H4 (cell line): ENCODE results near the gene STARD10. TPM values are rescaled to one million over a fixed set of nuclear protein-coding genes. Genes with fewer than 3 reads are reported as not detected.
A peak's percentile ranks its signal among the peaks of the same experiment; 100 is the strongest.

Experiments
- DNase-seq: peaks from one replicate; pipeline ENCODE4 v3.0.0-alpha.2; 2015; ENCODE audit warnings: low spot score
- total RNA-seq: library from RNA; depleted of rRNA; stranded (reverse); fragments of >200 nt; shearing (Covaris generic); gene quantifications from 2 replicates; pipeline ENCODE4 v1.2.3, GENCODE V29; 2014

Gene STARD10
- total RNA-seq, 1 experiment from 2014 or later: 25.1 TPM

DNA sequence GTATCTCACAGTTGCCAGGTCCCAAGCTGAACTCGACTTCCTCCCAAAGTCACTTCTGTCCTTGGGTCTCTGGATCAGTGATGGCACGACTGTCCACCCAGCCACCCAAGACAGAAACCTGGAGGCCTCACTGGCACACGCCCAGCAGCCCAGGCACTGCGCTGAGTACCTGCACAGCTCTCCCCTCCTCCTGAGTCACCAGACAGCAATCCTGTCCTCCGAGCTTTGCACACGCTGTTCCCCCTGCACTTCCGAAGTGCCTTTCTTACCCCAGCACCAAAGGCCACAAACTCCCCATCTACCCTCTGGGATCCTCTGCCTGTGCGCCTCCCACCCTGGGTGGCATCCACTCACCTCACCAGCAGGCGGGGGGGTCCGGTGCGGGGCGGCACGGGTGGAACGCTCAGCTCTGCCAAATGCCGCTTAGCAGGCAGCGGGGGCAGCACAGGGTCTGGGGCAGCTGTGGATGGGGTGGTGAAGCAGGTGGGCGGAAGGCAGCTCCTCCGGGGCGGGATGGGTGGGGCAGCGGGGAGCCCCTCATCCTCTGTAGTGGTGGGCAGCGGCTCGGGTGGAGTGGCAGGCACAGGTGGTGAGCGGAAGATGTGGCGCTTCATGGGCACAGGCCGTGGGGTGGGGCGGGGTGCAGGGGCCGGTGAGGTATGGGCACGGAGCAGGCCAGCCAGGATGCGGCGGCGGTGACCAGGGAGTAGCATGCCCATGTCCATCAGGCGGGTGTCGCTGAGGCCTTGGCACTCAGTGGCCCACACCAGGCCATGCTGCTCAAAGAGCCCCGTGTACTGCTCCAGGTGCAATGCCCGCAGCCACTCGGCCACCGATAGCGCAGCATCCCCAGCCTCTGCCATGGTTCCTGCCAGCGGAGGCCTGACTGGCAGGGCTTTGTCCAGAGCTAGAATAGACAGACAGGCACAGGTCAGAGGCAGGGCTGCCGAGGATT is 67.3 kb downstream of the STARD10 start:
- no peak for DNase-seq

DNA sequence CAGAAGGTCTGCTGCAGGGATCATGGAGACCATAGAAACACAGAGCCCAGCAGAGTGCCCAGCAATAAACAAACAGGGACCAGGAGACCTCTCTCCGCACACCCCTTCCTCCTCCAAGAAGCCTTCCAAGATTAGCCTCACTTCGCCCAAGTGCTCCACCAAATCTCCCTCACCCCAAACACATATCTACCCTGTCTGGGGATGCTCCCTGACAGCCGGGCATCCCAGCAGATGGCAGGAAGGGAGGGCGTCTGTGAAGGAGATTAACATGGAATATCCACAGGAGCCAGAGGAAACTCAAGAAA is 68.2 kb downstream of the STARD10 start:
- no peak for DNase-seq

DNA sequence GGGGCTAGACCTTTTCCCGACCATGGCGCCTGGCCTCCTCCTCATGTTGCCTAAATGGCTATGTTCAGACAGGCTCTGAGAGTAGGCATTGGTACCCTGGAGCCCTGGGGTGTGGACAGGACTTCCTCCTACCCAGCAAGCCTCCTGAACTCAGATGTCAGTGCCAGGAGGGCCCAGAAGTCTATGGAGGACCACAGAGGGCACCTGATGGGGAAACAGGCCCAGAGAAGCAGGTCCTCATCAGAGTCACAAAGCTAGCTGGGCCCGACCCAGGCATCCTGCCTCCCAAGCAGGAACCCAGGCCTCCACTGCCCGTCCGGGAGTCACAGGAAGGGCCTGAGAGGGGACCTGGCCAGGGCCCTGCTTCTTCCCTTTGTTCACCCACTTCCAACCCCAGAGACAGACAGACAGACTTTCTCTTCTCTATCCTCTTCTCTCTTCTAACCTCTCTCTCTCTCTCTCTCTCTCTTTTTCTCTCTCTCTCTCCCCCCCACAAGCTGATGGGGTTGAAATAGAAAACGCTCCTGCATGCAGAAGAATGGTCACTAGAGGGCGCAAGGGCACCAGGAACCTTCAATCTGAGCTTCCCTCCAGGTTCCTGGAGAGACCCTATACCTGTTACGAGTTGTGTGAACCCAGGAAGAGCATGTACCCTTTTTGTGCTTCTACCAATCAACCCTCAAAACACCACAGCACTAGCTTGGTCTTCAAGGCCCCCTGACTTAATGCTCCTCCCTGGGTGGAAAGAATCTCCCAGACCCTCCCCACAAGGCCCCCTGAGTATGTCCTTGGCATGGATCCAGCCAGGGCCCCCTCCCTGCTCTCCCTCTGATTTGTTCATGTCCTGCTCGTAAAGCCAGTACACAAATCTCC is 68.8 kb downstream of the STARD10 start:
- DNase-seq: peak; percentile 62

DNA sequence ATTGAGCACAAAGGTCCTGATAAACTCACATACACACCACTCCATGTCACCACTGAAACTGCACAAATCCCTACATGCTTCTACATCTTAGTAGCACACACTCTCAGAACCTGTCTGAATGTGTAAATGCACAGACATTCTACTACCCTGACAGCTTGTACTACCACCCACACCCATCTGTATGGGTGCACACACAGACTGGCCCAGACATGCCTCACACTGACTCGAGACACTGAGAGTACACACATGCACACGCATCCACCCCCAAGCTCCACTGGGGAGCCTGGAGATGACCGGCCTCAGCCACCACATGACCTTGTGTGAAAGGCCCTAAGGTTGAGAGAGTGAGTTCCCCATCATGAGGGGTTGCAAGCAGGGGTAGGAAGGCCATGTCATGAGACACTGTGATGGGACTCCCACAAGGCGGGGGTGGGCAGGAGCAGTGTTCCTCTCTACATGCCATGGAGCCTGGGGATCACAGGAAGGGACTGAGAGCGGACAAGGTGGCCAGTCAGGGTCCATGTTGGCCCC is 69.8 kb downstream of the STARD10 start:
- DNase-seq: no peak

DNA sequence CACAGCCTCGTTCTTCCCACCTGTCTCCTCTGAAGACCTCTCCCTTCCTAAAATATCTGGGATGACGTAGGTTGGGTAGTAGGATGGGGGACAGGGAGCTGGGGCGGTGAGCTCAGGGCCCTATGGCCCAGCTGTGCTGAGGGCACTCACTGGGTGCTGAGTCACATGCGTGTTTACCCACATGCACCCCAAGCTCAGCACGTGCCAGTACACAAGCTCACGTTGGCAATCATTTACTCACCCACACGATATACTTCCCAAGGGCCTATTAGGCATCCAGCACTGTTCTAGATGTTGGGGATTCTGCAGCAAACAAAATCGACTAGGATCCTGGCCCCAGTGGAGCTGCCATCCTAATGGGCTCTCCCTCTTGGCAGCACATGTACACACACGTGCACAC is 70.3 kb downstream of the STARD10 start:
- DNase-seq: no peak

DNA sequence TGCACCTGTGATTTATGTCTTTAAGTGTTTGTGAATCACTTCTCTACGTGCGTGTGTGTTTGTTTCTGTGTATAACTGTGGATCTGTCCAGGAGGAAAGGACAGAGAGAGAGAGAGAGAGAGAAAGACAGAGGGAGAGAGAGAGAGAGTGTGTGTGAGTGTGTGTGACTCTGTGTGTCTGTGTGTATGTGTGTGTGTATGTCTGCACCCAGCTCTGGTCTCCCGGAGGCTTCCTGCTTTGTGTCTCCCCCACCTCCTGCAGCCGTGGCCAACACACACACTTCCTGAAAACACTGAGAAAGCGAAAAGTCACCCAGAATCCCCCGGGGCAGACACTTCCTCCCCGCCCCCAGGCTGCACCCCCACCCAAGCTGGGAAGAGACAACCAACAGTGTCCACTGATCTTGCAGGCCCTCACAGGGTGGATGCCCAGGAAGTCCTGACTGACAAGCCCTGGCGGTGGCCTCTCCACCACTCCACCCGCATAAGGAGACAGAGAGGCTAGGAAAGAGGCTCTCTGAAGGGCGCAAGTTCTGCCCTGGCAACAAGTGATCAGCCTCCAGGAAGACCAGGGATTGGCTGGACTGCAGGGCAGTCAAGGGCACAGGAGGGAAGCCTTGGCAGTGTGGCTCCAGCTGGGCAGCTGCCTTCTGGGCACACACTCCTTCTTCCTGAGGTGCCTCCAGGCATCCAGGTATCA is 71.6 kb downstream of the STARD10 start:
- peak; percentile 78 for DNase-seq

DNA sequence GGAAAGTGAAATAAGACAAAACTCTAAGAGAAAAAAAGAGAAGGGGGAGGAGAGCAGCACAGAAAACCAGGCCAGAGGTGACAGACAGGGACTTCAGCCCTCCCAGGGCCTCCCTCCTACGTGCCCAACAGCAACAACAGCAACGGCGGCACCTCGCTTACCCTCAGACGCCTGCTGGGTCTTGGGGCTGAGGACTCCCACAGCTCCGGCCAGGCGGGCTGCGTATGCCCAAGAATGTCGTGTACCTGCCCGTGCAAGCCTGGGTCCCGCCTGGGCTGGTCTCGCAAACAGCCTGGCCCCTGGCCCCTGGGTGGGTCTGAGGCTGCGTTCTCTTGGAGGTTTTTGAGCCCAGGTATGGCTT is 72.2 kb downstream of the STARD10 start:
- no peak for DNase-seq

DNA sequence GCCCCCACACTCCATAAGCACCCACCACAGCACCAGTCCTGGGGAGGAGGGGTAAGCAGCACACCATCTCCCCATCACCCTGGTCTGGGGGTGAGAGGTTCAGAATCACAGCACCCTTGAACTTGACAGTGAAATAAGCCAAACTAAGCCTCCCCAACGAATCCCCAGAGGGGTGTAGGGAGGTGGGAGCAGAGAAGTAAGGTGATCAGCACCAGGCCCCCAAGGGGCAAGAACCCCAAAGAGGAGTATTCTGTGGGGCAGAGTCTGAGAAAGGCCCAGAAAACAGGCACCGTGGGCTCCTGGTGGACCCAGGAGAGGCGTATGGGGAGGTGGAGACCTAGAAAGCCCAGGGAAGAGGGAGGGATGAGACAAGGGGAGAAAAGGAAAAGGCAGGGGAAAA is 72.6 kb downstream of the STARD10 start:
- DNase-seq: no peak

DNA sequence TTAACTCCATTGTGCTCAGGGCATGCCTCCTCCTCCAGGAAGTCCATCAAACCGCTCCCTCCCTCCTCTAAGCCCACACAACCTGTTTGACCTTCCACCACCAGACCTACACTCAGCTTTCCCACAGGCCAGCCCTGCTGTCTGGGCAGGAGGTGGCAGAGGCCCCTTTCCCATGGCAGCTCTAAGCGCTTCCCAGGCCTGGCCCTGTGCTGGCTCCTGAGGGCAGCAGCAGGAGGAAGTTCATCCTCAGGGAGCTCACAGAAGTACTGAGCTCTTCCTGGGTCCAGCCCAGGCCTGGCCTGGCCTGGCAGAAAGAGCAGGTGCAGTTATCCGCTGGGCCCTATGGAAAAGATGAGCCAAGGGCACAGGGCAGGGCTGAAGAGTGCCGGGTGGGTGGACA is 73.1 kb downstream of the STARD10 start:
- no peak for DNase-seq

DNA sequence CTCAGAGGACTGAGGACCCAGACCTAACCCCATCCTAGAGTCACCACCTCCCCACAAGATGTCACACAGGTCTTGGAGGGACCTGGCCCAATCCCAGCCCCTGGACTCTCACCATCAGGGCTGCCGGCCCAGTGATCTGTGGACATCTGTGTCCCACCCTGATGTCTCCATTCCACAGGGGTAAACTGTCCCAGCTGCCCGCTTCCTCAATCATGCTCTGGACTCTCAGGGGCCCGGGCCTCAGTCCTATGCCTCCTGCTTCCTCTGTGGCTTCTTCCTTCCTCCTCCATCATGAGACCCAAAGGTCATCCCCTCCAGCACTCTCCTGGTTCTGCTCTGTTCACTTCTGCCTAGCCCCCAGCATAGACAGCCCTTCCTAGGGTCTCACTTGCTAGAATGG is 73.8 kb downstream of the STARD10 start:
- no peak for DNase-seq

DNA sequence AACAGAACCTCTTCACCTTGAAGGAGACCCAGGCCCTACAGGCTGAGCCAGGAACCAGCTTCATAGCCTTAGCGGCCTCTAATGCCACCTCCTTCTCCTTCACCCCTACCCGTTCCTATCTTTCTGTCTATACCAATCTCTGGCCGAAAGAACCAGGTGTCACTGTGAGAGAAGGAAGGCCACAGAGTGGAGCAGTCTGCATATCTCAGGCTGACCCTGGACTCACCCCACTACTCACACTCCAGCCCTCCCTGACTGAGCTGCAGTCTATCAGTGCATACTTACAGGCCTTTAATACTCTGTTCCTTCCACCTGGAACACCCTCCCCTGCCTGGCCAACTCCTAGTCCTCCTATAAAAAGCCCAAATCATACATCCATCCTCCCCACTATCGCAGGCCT is 74.3 kb downstream of the STARD10 start:
- no peak for DNase-seq

DNA sequence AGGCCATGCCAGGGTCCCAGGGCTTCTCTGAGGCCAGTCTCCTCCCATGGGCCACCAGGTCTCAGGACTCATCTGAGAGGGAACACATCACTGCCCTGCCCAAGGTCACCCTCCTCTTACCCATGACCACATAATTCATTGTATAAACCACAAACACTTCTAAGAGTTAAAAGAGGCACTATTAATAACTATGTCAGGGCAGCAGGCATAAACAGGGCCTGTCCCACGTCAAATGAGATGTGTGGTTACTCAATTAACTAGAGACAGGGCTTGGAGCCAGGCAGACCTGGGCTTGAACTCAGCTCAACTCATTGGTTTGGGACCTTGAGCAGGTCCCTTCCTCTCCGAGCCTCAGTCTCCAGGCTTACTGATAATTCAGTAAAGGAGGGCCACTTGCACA is 74.7 kb downstream of the STARD10 start:
- DNase-seq: no peak

DNA sequence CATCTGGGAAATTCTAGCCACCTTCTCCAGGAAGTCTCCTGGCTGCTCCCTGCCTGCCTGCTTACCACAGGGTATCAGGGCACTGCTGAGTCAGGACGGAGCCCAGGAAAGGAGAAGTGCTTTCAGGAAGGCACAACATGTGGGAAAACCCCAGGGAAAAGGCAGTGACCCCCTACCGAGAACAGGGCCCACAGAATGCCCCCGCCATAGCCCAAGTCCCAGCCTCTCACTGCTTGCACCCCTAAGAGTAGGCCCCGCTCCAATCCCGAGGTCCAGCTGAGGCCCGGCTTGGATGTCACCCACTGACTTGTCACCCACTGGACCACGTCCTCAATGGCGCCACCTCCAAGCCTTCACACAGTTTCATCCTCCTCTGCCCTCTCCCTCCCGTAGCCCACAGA is 75.7 kb downstream of the STARD10 start:
- DNase-seq: no peak

DNA sequence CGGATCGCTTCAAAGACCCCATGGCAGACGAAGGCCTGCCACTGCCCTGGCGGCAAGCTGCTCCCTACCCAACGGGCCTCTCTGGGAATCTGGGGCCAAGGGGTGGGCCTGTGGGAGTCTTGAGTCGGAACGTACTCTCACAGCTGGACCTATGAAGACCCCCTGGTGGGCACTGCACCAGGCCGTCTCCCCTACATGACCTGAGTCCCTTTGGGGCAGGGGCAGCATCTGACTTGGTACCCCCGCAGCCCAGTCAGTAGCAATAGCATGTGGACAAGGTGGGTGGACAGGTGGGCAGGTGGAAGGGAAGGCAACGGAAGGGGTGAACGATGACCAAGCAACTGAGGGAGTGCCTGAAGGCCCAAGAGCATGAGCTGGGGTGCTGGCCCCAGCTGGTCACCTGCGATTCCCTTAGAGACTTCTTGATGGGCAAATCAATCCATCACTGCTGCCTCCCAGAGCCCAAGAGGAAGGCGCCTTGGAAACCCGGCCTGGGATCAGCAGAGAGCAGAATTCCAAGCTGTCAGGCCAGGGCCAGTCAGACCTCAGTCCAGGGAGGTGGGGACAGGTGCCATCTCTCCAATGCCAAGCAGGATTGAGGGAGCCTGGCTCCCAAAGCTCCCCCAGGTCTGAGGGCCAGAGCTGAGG is 76.9 kb downstream of the STARD10 start:
- DNase-seq: no peak

DNA sequence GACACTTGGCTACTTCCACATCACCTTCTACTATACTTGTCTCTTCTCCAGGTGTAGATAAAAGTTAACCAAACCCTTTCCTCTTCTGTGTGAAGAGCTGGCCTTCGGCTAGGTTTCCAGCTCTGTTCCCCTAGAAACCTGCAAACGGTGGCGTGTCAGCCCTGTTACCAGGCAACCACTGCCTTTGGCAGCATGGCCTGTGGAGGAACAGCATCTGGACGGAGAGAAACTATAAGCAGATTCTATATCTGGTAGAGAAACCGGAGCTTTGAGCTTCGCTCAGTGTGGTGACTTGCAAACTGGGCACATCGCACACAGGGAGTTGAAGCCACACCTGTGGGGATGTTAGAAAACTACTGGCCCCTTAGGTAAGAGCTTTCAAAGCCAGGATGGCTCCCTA is 77.6 kb downstream of the STARD10 start:
- no peak for DNase-seq

DNA sequence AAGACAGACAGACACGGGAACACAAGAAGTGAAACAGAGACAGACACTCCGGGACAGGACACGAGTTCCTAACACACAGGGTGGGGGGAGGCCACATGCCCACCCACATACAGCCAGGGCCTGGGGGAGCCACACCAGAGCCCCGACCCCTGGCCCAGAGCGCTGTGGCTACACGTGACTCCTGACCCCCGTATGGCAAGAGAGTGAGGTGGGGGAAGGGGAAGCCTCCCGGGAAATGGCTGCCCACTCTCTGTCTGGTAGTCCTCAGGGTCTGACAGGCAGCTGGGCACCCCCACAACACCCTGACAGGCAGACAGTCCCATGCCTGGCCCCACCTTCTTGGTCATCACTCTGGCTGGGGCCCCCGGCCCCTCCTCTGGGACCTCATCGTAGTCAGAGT is 81.0 kb downstream of the STARD10 start:
- DNase-seq: no peak

DNA sequence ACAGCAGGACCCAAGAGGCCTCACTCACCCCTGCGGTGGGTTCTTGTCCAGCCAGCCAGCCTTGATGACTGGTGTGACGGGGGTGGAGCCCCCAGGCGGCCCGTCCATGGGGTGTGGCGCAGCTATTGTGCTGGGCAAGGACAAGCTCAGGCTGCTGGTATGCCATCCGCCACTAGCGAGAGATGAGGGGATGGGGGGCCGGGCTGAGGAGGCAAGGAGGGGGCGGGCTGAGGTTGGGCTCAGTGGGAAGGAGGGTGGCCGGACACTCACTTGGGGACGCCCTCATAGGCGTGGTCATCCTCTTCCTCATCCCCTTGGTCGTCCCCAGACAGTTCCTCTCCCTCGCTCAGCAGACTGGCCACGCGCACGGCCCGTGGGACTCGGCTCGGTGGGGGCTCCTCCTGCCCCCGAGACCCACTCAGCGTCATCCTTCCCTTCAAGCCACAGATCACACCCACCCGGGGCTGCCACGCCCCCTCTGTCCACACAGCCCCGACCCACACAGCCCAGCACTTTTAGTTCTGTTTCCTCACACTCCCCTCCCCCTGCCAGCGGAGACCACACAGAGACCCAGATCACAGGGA is 81.6 kb downstream of the STARD10 start:
- DNase-seq: no peak

DNA sequence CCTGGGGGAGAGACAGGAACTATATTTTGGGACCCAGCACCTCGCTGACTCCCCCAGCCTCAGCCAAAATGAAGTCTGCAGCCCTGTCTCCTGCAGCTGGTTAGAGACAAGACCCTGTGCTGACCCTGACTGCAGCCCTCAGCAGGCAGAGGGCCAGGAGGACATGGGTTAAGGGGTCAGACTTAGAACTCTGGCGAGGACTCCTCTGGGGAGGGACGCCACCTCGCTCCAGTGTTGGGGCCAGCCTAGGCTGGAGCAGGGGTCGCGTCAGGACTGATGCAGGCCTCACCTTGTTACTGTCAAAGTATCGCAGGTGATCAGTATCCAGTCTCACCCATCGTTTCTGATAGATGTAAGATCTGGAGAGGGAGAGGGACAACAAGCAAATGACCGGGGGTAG is 82.7 kb downstream of the STARD10 start:
- no peak for DNase-seq

DNA sequence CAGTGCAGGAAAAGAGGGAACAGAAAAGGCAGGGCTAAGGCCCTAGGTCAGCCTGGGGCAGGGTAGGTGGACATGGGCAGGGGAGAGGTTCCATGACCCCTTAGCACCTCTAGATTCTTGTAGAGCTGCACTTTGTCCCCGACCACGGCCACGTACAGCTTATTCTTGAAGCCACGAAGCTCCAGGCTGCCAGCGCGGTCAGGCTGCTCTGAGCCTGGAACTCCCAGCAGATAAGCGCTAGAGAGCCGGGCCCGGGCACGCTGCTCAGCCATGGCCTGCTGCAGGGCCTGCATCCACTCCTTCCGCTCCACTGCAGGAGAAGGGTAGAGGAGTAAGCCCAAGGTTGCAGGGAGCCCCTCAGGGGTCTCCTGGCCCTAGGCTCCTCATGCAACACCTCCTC is 83.6 kb downstream of the STARD10 start:
- DNase-seq: no peak

DNA sequence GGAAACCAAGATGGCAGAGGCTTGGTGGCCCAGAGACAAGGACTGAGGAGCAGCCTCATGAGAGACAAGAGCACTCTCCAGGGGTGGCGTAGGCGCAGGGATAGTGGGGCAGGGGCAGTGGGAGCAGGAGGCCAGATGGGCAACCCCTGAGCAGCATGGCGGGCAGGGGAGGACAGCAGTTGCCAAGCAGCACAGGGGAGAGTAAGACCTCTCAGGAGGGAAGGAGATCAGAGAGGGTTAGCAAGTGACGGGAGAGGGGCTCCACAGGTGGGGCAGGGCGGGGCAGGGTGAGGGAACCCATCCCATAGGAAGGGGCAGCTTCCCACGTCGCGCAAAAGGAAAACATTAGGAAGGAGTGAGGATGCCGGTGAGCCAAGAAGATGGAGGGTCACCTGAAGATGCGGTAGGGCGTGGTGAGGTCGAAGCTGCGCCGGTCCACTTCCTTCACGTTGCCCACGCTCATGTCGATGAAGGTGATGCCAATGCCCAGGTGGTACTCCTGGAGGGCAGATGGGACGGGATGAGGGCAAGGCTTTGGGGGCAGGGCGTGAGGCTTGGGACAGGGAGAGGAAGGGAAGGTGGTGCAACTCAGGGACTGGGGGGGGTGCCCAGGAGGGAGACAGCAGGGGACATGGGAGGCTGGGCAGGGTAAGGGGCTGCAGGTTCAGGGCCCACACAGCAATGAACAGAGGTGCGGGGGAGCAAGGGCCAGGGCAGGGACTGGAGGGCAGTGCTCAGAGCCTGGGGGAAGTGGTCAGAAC is 84.2 kb downstream of the STARD10 start:
- no peak for DNase-seq

DNA sequence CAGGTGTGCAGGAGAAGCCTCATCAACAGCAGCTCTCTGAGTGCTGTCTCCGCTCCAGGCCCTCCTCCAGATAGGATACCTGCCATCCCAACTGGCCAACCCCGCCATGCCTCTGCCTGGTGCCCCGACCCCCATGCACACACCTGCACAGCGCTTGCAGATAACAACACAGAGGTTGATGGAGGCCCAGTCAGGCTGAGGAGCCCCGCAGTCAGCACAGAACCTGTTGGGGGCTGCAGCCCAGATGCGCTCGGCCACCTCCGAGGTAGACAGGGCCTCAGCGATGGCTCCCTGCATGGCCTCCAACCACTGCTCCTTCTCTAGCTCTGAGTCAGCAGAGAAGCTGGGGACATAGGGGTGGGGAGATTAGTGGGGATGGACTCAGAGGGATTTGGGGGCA is 86.8 kb downstream of the STARD10 start:
- DNase-seq: no peak
